HL-60/S4 treated with phorbol 12-myristate 13-acetate at 8.2 ng/mL for 4 days and 3 days (cell line): ENCODE data around the gene SZT2.
"Not testable (repeated sequence)": the region's sequence is repeated elsewhere in the genome, so short reads cannot be mapped to it uniquely, and the experiment has no call there.

Experiments
- in situ Hi-C: fragments of 300-500 bp; cut with MboI; formaldehyde crosslinking; loops from 2 replicates; pipeline ENCODE4 v1.15.0; 2022; ENCODE audit warnings: low sequenced_read_pairs

Gene SZT2

GRCh38 chr1:43386676-43387075, 3.0 kb upstream of the SZT2 start:
- in situ Hi-C loops: no loop called here

GRCh38 chr1:43387976-43388599, 1.6 kb upstream of the SZT2 start:
- in situ Hi-C loops: no loop called here

GRCh38 chr1:43388613-43389012, 1.1 kb upstream of the SZT2 start:
- in situ Hi-C loops: no loop called here

GRCh38 chr1:43392702-43393101, 3.0 kb downstream of the SZT2 start:
- in situ Hi-C loops: no loop called here

GRCh38 chr1:43395523-43395922, 5.8 kb downstream of the SZT2 start:
- in situ Hi-C loops: no loop called here

- in situ Hi-C loops: no loop called here
These were observed 6.4 kb downstream of the SZT2 start for GRCh38 chr1:43396059-43396458.

GRCh38 chr1:43398227-43398626, 8.5 kb downstream of the SZT2 start:
- in situ Hi-C loops: no loop called here

GRCh38 chr1:43400441-43400840, 10.7 kb downstream of the SZT2 start:
- in situ Hi-C loops: loop anchor here (10.0 kb wide), 1 partner anchor 166 kb away; no protein-coding TSS in a partner anchor

- in situ Hi-C loops: loop anchor here (10.0 kb wide), 1 partner anchor 167 kb away; no protein-coding TSS in a partner anchor
These were observed 12.6 kb downstream of the SZT2 start for GRCh38 chr1:43402089-43402865.

- in situ Hi-C loops: loop anchor here (10.0 kb wide), 1 partner anchor 170 kb away; no protein-coding TSS in a partner anchor
These were observed 14.7 kb downstream of the SZT2 start for GRCh38 chr1:43404353-43404752.

- in situ Hi-C loops: loop anchor here (10.0 kb wide), 1 partner anchor 171 kb away; no protein-coding TSS in a partner anchor
These were observed 15.6 kb downstream of the SZT2 start for GRCh38 chr1:43405219-43405875.

GRCh38 chr1:43405876-43406234, 16.2 kb downstream of the SZT2 start:
- in situ Hi-C loops: loop anchor here (10.0 kb wide), 1 partner anchor 171 kb away; no protein-coding TSS in a partner anchor

- in situ Hi-C loops: no loop called here
These were observed 20.9 kb downstream of the SZT2 start for GRCh38 chr1:43410571-43410970.

GRCh38 chr1:43413426-43413825, 23.7 kb downstream of the SZT2 start:
- in situ Hi-C loops: not testable (repeated sequence)

- in situ Hi-C loops: no loop called here
These were observed 25.0 kb downstream of the SZT2 start for GRCh38 chr1:43414634-43415223.

- in situ Hi-C loops: no loop called here
These were observed 26.2 kb downstream of the SZT2 start for GRCh38 chr1:43415901-43416300.

GRCh38 chr1:43418858-43419257, 29.2 kb downstream of the SZT2 start:
- in situ Hi-C loops: no loop called here

GRCh38 chr1:43419627-43420425, 30.1 kb downstream of the SZT2 start:
- in situ Hi-C loops: no loop called here

GRCh38 chr1:43420874-43421273, 31.2 kb downstream of the SZT2 start:
- in situ Hi-C loops: no loop called here

GRCh38 chr1:43421396-43421795, 31.7 kb downstream of the SZT2 start:
- in situ Hi-C loops: no loop called here
